Smooth muscle cell (in vitro differentiated cells): ENCODE results near the gene RPL36. TPM values are rescaled to one million over a fixed set of nuclear protein-coding genes. Genes with fewer than 3 reads are reported as not detected.
A peak's percentile ranks its signal among the peaks of the same experiment; 100 is the strongest.

Experiments
- DNase-seq: peaks from one replicate; lab custom pipeline; 2025; ENCODE audit not compliant: unreplicated experiment; lab: John Stamatoyannopoulos, UW
- H2AFZ ChIP-seq: fragments of 200-600 bp; sonication (generic); 2 replicates; pipeline ENCODE4 v1.6.0; 2016; ENCODE audit warnings: antibody characterized with exemption, low read depth, mild to moderate bottlenecking
- H3F3A ChIP-seq: fragments of 200-600 bp; sonication (generic); 2 replicates; pipeline ENCODE4 v1.6.0; 2017; ENCODE audit warnings: antibody characterized with exemption, low read depth
- H3K27ac ChIP-seq: fragments of 200-600 bp; sonication (generic); 2 replicates; pipeline ENCODE4 v1.5.1; 2016; ENCODE audit warnings: low read depth, mild to moderate bottlenecking
- H3K27me3 ChIP-seq: fragments of 200-600 bp; sonication (generic); 2 replicates; pipeline ENCODE4 v1.6.1; 2016; ENCODE audit warnings: low read depth, mild to moderate bottlenecking
- H3K36me3 ChIP-seq: fragments of 200-600 bp; sonication (generic); 2 replicates; pipeline ENCODE4 v1.5.1; 2016; ENCODE audit warnings: low read depth
- H3K4me1 ChIP-seq: fragments of 200-600 bp; sonication (generic); 2 replicates; pipeline ENCODE4 v1.5.1; 2016; ENCODE audit warnings: low read depth
- H3K4me2 ChIP-seq: fragments of 200-600 bp; sonication (generic); 2 replicates; pipeline ENCODE4 v1.6.0; 2016; ENCODE audit warnings: mild to moderate bottlenecking
- H3K4me3 ChIP-seq: fragments of 200-600 bp; sonication (generic); 2 replicates; pipeline ENCODE4 v1.5.1; 2016; ENCODE audit warnings: mild to moderate bottlenecking
- H3K79me2 ChIP-seq: fragments of 200-600 bp; sonication (generic); 2 replicates; pipeline ENCODE4 v1.6.0; 2016; ENCODE audit warnings: low read depth, mild to moderate bottlenecking
- H3K9ac ChIP-seq: fragments of 200-600 bp; sonication (generic); 2 replicates; pipeline ENCODE4 v1.6.0; 2016; ENCODE audit warnings: low read depth
- H3K9me3 ChIP-seq: fragments of 200-600 bp; sonication (generic); replicated peaks from 2 replicates; pipeline ENCODE4 v1.5.1; 2016; ENCODE audit warnings: low read depth
- H4K20me1 ChIP-seq: fragments of 200-600 bp; sonication (generic); 2 replicates; pipeline ENCODE4 v1.6.0; 2016; ENCODE audit warnings: low read depth
- WGBS: methylation state at CpG from one replicate; pipeline ENCODE4 v1.1.7; 2016; ENCODE audit warnings: low lambda C conversion rate; 5-methylcytosine and 5-hydroxymethylcytosine counted together
- polyA plus RNA-seq: library from polyadenylated mRNA; unstranded; fragments of >200 nt; fragmentation: Nextera tagmentation; extraction: Ambion mirVana; gene quantifications from 2 replicates; pipeline ENCODE4 v1.2.1, GENCODE V29; 2016
- total RNA-seq: library from RNA; depleted of rRNA; stranded (reverse); fragments of >200 nt; gene quantifications from 2 replicates; pipeline ENCODE4 v1.2.3, GENCODE V29; 2014
- TF ChIP-seq, protein P1 (sequence below): fragments of 200-600 bp; sonication (generic); IDR thresholded peaks from 2 replicates; pipeline ENCODE4 v1.5.1; 2017; ENCODE audit warnings: borderline replicate concordance, mild to moderate bottlenecking, antibody characterized with exemption; ENCODE audit not compliant: insufficient read depth, poor library complexity, severe bottlenecking

Gene RPL36
- total and polyA plus RNA-seq, 2 experiments from 2014 or later = 641 to 1,079 TPM

DNA sequence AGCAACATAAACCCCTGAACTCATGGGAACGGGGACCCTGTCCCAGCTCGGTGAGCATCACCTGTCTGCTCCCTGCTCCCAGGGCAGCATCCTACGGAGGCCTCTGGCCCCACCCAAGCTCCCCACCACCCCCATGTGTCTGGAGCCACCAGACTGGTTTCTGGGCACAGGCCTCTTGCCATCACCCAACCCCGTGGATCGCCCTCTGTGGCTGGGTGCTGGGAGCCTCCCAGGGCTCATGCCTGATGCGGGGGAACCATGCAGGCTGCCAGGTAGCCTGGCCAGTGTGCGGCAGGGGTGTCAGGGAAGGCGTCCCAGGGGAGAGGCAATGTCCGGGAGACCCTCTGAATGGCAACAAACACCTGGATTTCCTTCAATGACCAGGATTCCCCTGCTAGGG, 12.5 kb upstream of the RPL36 start:
- H2AFZ ChIP-seq = no peak overlapping the region
- TF ChIP-seq, protein P1, sequence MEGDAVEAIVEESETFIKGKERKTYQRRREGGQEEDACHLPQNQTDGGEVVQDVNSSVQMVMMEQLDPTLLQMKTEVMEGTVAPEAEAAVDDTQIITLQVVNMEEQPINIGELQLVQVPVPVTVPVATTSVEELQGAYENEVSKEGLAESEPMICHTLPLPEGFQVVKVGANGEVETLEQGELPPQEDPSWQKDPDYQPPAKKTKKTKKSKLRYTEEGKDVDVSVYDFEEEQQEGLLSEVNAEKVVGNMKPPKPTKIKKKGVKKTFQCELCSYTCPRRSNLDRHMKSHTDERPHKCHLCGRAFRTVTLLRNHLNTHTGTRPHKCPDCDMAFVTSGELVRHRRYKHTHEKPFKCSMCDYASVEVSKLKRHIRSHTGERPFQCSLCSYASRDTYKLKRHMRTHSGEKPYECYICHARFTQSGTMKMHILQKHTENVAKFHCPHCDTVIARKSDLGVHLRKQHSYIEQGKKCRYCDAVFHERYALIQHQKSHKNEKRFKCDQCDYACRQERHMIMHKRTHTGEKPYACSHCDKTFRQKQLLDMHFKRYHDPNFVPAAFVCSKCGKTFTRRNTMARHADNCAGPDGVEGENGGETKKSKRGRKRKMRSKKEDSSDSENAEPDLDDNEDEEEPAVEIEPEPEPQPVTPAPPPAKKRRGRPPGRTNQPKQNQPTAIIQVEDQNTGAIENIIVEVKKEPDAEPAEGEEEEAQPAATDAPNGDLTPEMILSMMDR = no peak
- H3F3A ChIP-seq = no peaks in the 10 kb centered on the region
- H4K20me1 ChIP-seq = no peaks in the 10 kb centered on the region
- DNase-seq = no peak
- H3K9ac ChIP-seq = no peak overlapping the region
- peaks cover 10% of the 10 kb centered on the region for H3K79me2 ChIP-seq
- no peak overlapping the region for H3K4me3 ChIP-seq
- WGBS = 93% methylated on average over 9 of the region's 9 CpGs
- H3K4me2 ChIP-seq = no peak overlapping the region
- no peaks in the 10 kb centered on the region for H3K4me1 ChIP-seq
- H3K27ac ChIP-seq = no peak overlapping the region
- H3K9me3 ChIP-seq = no peaks in the 10 kb centered on the region
- H3K27me3 ChIP-seq = no peaks in the 10 kb centered on the region
- H3K36me3 ChIP-seq = no peaks in the 10 kb centered on the region

- WGBS = 96% methylated on average over 22 of the region's 22 CpGs
- Histone ChIP-seq H4K20me1 (no peaks in the 10 kb centered on the region), H3K9ac (no peak overlapping the region)
Measured at GRCh38 chr19:5678071-5678718, 11.9 kb upstream of the RPL36 start.

DNA sequence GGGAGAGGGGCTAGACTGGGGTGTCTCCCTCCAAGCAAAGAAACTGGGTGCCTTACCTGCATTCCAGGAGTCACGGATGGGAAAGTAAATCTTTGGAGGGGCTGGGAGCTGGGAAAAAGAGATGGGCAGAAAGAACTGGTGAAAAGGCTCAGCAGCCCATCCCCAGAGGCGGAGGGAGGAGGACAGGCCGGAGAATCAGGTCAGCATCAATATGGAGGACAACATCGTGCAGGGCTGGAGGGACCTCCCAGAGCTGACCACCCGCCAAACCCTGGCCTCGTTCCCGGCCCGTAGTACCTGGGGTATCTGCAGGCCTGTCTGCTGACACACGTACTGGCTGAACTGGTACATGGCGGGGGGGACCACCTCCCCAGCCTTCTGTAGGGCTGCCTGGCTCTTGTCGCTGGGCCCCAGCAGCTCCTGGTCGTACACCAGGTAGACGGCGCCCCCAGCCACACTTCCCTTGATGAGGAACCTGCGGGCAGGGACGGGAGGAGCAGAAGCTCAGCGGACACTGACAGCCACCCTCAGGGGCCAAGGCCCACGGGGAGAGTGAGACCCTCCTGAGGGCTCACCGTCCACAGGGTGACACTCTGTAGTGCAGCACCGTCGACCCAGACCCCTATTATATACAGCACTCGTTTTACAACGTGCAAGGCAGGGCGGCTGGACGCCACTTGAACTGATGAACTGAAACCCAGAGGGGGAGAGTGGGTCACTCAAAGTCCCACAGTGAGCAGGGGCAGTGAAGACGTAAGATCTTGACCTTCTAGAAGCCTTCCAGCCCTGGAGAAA, 10.6 kb upstream of the RPL36 start:
- Histone ChIP-seq H3K36me3 (no peaks in the 10 kb centered on the region), H3K4me1 (no peaks in the 10 kb centered on the region), H4K20me1 (no peaks in the 10 kb centered on the region), H3K9ac (peak overlapping the region; percentile 88), H3K9me3 (no peaks in the 10 kb centered on the region), H3K27ac (peak overlapping the region; percentile 50), H3K4me2 (peak overlapping the region; percentile 97), H3K79me2 (peaks cover 10% of the 10 kb centered on the region), H3K4me3 (peak overlapping the region; percentile 80), H3K27me3 (no peaks in the 10 kb centered on the region), H2AFZ (no peak overlapping the region), H3F3A (no peaks in the 10 kb centered on the region)
- no peak for DNase-seq
- WGBS = 50% methylated on average over 26 of the region's 26 CpGs
- TF ChIP-seq, protein P1 = no peak

More at GRCh38 chr19:5678071-5678718, 11.9 kb upstream of the RPL36 start:
- Histone ChIP-seq H3K4me1 (no peaks in the 10 kb centered on the region), H3K27me3 (no peaks in the 10 kb centered on the region), H3K9me3 (no peaks in the 10 kb centered on the region), H3K79me2 (peaks cover 10% of the 10 kb centered on the region), H3F3A (no peaks in the 10 kb centered on the region), H3K4me3 (no peak overlapping the region), H3K4me2 (no peak overlapping the region), H3K27ac (no peak overlapping the region), H3K36me3 (no peaks in the 10 kb centered on the region), H2AFZ (no peak overlapping the region)
- TF ChIP-seq, protein P1 = no peak
- DNase-seq = no peak
